BJ (cell line): ENCODE data around the gene ACKR2. TPM values are rescaled to one million over a fixed set of nuclear protein-coding genes. Genes with fewer than 3 reads are reported as not detected.

Experiments used
- CTCF ChIA-PET: fragments of 350-600 bp; formaldehyde crosslinking; extraction: SDS; loops from one replicate; lab custom pipeline; 2021; ENCODE audit warnings: antibody characterized with exemption, inconsistent platforms; lab: Yijun Ruan, JAX
- POLR2A ChIA-PET: fragments of 300-600 bp; sonication (Branson Sonifier 250); formaldehyde crosslinking; extraction: SDS; loops from one replicate; lab custom pipeline; 2021; ENCODE audit warnings: antibody characterized with exemption; lab: Charles Lee
- DNase-seq: peaks from one replicate; pipeline ENCODE4 v3.0.0-alpha.2; 2011; ENCODE audit warnings: low read depth
- H3K27me3 ChIP-seq: 2 replicates; pipeline ENCODE4 v1.6.0; 2011; ENCODE audit warnings: low read length; ENCODE audit not compliant: control insufficient read depth, insufficient read depth
- H3K36me3 ChIP-seq: 2 replicates; pipeline ENCODE4 v1.5.1; 2011; ENCODE audit warnings: low read length; ENCODE audit not compliant: control insufficient read depth, insufficient read depth
- H3K4me3 ChIP-seq: 2 replicates; pipeline ENCODE4 v1.5.1; 2011; ENCODE audit warnings: low read depth, mild to moderate bottlenecking, control low read depth, low read length
- CTCF ChIP-seq: IDR thresholded peaks from 2 replicates; pipeline ENCODE4 v1.5.1; 2011; ENCODE audit warnings: low read depth, mild to moderate bottlenecking, control low read depth, inconsistent platforms, low read length, moderate library complexity; ENCODE audit not compliant: insufficient read depth
- polyA plus RNA-seq: library from polyadenylated mRNA; depleted of rRNA; stranded (reverse); fragments of >200 nt; gene quantifications from 2 replicates; pipeline ENCODE4 v1.2.3, GENCODE V29; 2011

Gene ACKR2
- polyA plus RNA-seq, 1 experiment, result 0.15 TPM

- Histone ChIP-seq H3K27me3 (peaks cover 4% of the 10 kb centered on the region; the same call in 1 of the 2 replicates), H3K36me3 (no peaks in the 10 kb centered on the region), H3K4me3 (no peak overlapping the region)
- no peak for DNase-seq
- TF ChIP-seq CTCF, result no peak
- ChIA-PET POLR2A (no interaction called here), CTCF (interaction anchor here (0.7 to 1.5 kb wide), 2 partner anchors 13 to 25 kb away, joined by 3 to 6 read pairs; no protein-coding TSS in a partner anchor)
Observed at GRCh38 chr3:42868841-42869240, 59.6 kb downstream of the ACKR2 start.

- Histone ChIP-seq H3K27me3 (peaks cover 4% of the 10 kb centered on the region; the same call in 1 of the 2 replicates), H3K4me3 (no peak overlapping the region), H3K36me3 (no peaks in the 10 kb centered on the region)
- DNase-seq, result no peak
- CTCF ChIA-PET, result interaction anchor here (0.8 to 0.9 kb wide), 2 partner anchors 9 to 32 kb away, joined by 4 read pairs; no protein-coding TSS in a partner anchor
- POLR2A ChIA-PET, result no interaction called here
- no peak for TF ChIP-seq CTCF
Observed at GRCh38 chr3:42871592-42872196, 62.4 kb downstream of the ACKR2 start.

GRCh38 chr3:42872718-42873117, 63.5 kb downstream of the ACKR2 start:
- Histone ChIP-seq H3K36me3 (no peaks in the 10 kb centered on the region), H3K4me3 (no peak overlapping the region), H3K27me3 (peaks cover 7% of the 10 kb centered on the region; the same call in 1 of the 2 replicates)
- no peak for DNase-seq
- ChIA-PET POLR2A (no interaction called here), CTCF (interaction anchor here (0.8 kb wide), 1 partner anchor 8 kb away, joined by 4 read pairs; no protein-coding TSS in a partner anchor)
- no peak for TF ChIP-seq CTCF

GRCh38 chr3:42873221-42873982, 64.2 kb downstream of the ACKR2 start:
- H3K4me3 ChIP-seq, result no peak overlapping the region
- POLR2A ChIA-PET, result no interaction called here
- H3K27me3 ChIP-seq, result peaks cover 7% of the 10 kb centered on the region; the same call in 1 of the 2 replicates
- CTCF ChIA-PET, result interaction anchor here (0.9 kb wide), 1 partner anchor 93 kb away, joined by 3 read pairs; no protein-coding TSS in a partner anchor
- H3K36me3 ChIP-seq, result no peaks in the 10 kb centered on the region
- no peak for DNase-seq
- TF ChIP-seq CTCF, result no peak

GRCh38 chr3:42874749-42875148, 65.5 kb downstream of the ACKR2 start:
- Histone ChIP-seq H3K27me3 (peaks cover 5% of the 10 kb centered on the region; the same call in 1 of the 2 replicates), H3K36me3 (no peaks in the 10 kb centered on the region), H3K4me3 (no peak overlapping the region)
- TF ChIP-seq CTCF, result no peak
- ChIA-PET POLR2A (no interaction called here), CTCF (no interaction called here)
- no peak for DNase-seq
